Left cardiac atrium (tissue), 4 donors: ENCODE data around the gene SLX4IP. TPM values are rescaled to one million over a fixed set of nuclear protein-coding genes. Genes with fewer than 3 reads are reported as not detected.

ENCODE experiments used
- ATAC-seq, 2 donors: fragments of 200-7000 bp; cut with Tn5 transposase; one replicate each; pipeline ENCODE4 v1.9.1; 2020; ENCODE audit warnings: mild to moderate bottlenecking in 2 of 2, moderate library complexity in 2 of 2
- DNase-seq: peaks from one replicate; pipeline ENCODE4 v3.0.0-alpha.2; 2020
- intact Hi-C, 2 donors: fragments of 100-400 bp; cut with DNase I; formaldehyde crosslinking; loops; one replicate each; pipeline versions ENCODE4 v1.14.1 to v1.15.1; 2022 to 2023
- total RNA-seq, 2 donors: library from RNA; stranded (reverse); fragmentation: NEBNext Ultra II Directional; extraction: Animal tissue kit (Norgen Biotek cat#: 25700); gene quantifications; one replicate each; pipeline ENCODE4 v1.2.1, GENCODE V29; 2021
- donor health status: DM: no; HTN: yes; CAD: no.
- donor health status: DM: no; HTN: yes; CAD: no; lungs with severe emphysema.
- donor health status: DM: yes; HTN: yes; CAD: no.
- donor health status: Dilated cardiomyopathy.

The SLX4IP gene
- total RNA-seq, 2 donors from 2014 or later: 1.7 to 3.1 TPM

- ATAC-seq: peak in 1 of 2 donors; percentile 20
Observed at GRCh38 chr20:10508060-10508459, 73.0 kb downstream of the SLX4IP start.

GRCh38 chr20:10508468-10509251 lies 73.6 kb downstream of the SLX4IP start:
- ATAC-seq: peak; percentile 27 to 46
- DNase-seq: peak; percentile 27
- intact Hi-C loops: no loop called here

More at GRCh38 chr20:10508060-10508459, 73.0 kb downstream of the SLX4IP start:
- intact Hi-C loops: no loop called here
- DNase-seq: no peak

- no peak for DNase-seq
- intact Hi-C loops: no loop called here
- ATAC-seq: no peak
Observed at GRCh38 chr20:10509376-10509775, 74.3 kb downstream of the SLX4IP start.

GRCh38 chr20:10510216-10510615 lies 75.1 kb downstream of the SLX4IP start:
- DNase-seq (no peak), ATAC-seq (no peak)
- intact Hi-C loops: no loop called here

GRCh38 chr20:10511170-10511508 lies 76.0 kb downstream of the SLX4IP start:
- DNase-seq: no peak
- intact Hi-C loops: no loop called here
- peak in 1 of 2 donors; percentile 43 for ATAC-seq

GRCh38 chr20:10511509-10512251 lies 76.6 kb downstream of the SLX4IP start:
- intact Hi-C loops: no loop called here
- peak; percentile 82 for DNase-seq

GRCh38 chr20:10513061-10513460 lies 78.0 kb downstream of the SLX4IP start:
- intact Hi-C loops: no loop called here
- DNase-seq: no peak
- no peak for ATAC-seq

More at GRCh38 chr20:10511509-10512251, 76.6 kb downstream of the SLX4IP start:
- ATAC-seq: peak; percentile 89 to 97

GRCh38 chr20:10513931-10514575 lies 78.9 kb downstream of the SLX4IP start:
- DNase-seq: no peak
- ATAC-seq: no peak
- intact Hi-C loops: no loop called here

- DNase-seq (no peak), ATAC-seq (no peak)
- intact Hi-C loops: no loop called here
Observed at GRCh38 chr20:10516529-10516928, 81.4 kb downstream of the SLX4IP start.

- no peak for ATAC-seq
- intact Hi-C loops: no loop called here
- DNase-seq: no peak
Observed at GRCh38 chr20:10519361-10520046, 84.4 kb downstream of the SLX4IP start.

- no peak for DNase-seq
- intact Hi-C loops: no loop called here
- no peak for ATAC-seq
Observed at GRCh38 chr20:10520528-10520927, 85.4 kb downstream of the SLX4IP start.

- intact Hi-C loops: no loop called here
- no peak for DNase-seq
- peak in 1 of 2 donors; percentile 37 for ATAC-seq
Observed at GRCh38 chr20:10521068-10521831, 86.1 kb downstream of the SLX4IP start.

- DNase-seq (no peak), ATAC-seq (no peak)
- intact Hi-C loops: no loop called here
Observed at GRCh38 chr20:10521836-10522235, 86.7 kb downstream of the SLX4IP start.

GRCh38 chr20:10522328-10522727 lies 87.2 kb downstream of the SLX4IP start:
- no peak for ATAC-seq

GRCh38 chr20:10523443-10523842 lies 88.3 kb downstream of the SLX4IP start:
- DNase-seq: no peak
- intact Hi-C loops: no loop called here
- ATAC-seq: peak in 1 of 2 donors; percentile 27

More at GRCh38 chr20:10522328-10522727, 87.2 kb downstream of the SLX4IP start:
- DNase-seq: no peak
- intact Hi-C loops: no loop called here

- peak; percentile 63 for DNase-seq
- ATAC-seq: peak; percentile 83 to 97
- intact Hi-C loops: no loop called here
Observed at GRCh38 chr20:10524034-10524476, 89.0 kb downstream of the SLX4IP start.

GRCh38 chr20:10524643-10525042 lies 89.5 kb downstream of the SLX4IP start:
- DNase-seq: no peak
- intact Hi-C loops: no loop called here
- ATAC-seq: peak in 1 of 2 donors; percentile 35

GRCh38 chr20:10527781-10528180 lies 92.7 kb downstream of the SLX4IP start:
- intact Hi-C loops: no loop called here
- no peak for ATAC-seq
- no peak for DNase-seq
